NCI-H1417 (cell line): Measurements from ENCODE around the gene RTP5.

Experiments used
- DNase-seq, 3 experiments: peaks; one replicate each; lab custom pipeline; 2025; lab: John Stamatoyannopoulos, UW

Gene RTP5

GRCh38 chr2:241857572-241858121 is 11.9 kb upstream of the RTP5 start:
- DNase-seq = no peak

- DNase-seq = no peak
These were observed 11.1 kb upstream of the RTP5 start, which contains the start of gene PDCD1 for GRCh38 chr2:241858206-241859016. Gene PDCD1 (minus strand): TSS chr2:241858894. CDS start chr2:241858838, 56 bp downstream.

GRCh38 chr2:241859017-241859435 is 10.5 kb upstream of the RTP5 start:
- DNase-seq = no peak

GRCh38 chr2:241859436-241860183 is 9.9 kb upstream of the RTP5 start:
- no peak for DNase-seq

- DNase-seq = no peak
These were observed 9.1 kb upstream of the RTP5 start for GRCh38 chr2:241860184-241861078.

GRCh38 chr2:241861264-241861663 is 8.3 kb upstream of the RTP5 start:
- DNase-seq = no peak

- DNase-seq = no peak
These were observed 7.4 kb upstream of the RTP5 start for GRCh38 chr2:241862093-241862492.

GRCh38 chr2:241862775-241863535 is 6.6 kb upstream of the RTP5 start:
- DNase-seq = no peak

GRCh38 chr2:241863536-241863954 is 6.0 kb upstream of the RTP5 start:
- DNase-seq = no peak

- DNase-seq = no peak
These were observed 5.2 kb upstream of the RTP5 start for GRCh38 chr2:241864168-241864849.

GRCh38 chr2:241864850-241865213 is 4.7 kb upstream of the RTP5 start:
- DNase-seq = no peak

GRCh38 chr2:241865416-241865956 is 4.0 kb upstream of the RTP5 start:
- no peak for DNase-seq

GRCh38 chr2:241865957-241866789 is 3.4 kb upstream of the RTP5 start:
- no peak for DNase-seq

GRCh38 chr2:241866790-241867645 is 2.5 kb upstream of the RTP5 start:
- no peak for DNase-seq

- DNase-seq = peak in 1 of 3 experiments; percentile 48
These were observed 1.6 kb upstream of the RTP5 start for GRCh38 chr2:241867776-241868420.

GRCh38 chr2:241868661-241869081 is 858 bp upstream of the RTP5 start:
- peak in 2 of 3 experiments; percentile 41 to 66 for DNase-seq

GRCh38 chr2:241870081-241870541 is 582 bp downstream of the RTP5 start:
- DNase-seq = peak in 2 of 3 experiments; percentile 46 to 64
